HG03095 (cell line): Measurements from ENCODE around the gene EXD1.
"Not testable (repeated sequence)": the region's sequence is repeated elsewhere in the genome, so short reads cannot be mapped to it uniquely, and the experiment has no call there.

Experiments used
- ATAC-seq: cut with Tn5 transposase; IDR thresholded peaks from one replicate; pipeline ENCODE4 v1.9.1; 2021; ENCODE audit warnings: moderate library complexity; ENCODE audit not compliant: unreplicated experiment

The EXD1 gene

GRCh38 chr15:41230650-41231421 is at the start of gene EXD1, which contains the start of gene CHP1:
Gene EXD1 (minus strand): TSS chr15:41230757. CDS start chr15:41226575, 4,182 bp downstream.
Gene CHP1 (plus strand): TSS chr15:41231268. CDS start chr15:41231383, 115 bp downstream.
- peak; percentile 95 for ATAC-seq

- ATAC-seq, result no peak
These were observed 49.2 kb upstream of the EXD1 start for GRCh38 chr15:41279535-41280283.

DNA sequence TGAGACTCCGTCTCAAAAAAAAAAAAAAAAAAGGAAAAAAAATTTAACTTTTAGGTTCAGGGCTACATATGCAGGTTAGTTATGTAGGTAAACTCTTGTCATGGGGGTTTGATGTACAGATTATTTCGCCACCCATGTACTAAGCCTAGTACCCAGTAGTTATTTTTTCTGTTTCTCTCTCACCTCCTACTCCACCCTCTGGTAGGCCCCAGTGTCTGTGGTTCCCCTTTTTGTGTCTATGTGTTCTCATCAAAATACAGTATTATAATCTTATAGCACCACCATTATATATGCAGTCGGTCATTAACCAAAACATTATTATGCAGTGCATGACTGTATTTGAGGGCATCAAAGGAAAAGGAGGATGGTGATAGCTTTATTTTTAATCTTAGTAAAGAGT is 47.8 kb upstream of the EXD1 start:
- no peak for ATAC-seq

DNA sequence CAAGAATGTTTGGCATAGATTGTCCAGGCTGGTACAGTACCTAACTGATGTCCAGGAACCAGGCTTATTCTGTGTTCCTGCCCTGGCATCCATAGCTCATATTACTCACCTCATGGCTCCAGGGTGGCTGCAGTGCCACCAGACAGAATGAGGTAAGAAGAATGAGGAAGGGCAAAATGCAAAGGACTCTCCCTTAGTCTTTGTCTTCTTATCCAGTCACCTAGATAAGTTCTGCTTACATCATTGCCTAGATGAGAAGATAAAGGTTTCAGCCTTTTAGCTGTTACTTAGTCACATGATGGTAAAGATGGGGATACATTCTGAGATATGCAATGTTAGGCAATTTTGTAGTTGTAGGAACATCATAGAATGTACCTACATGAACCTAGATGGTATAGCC is 46.3 kb upstream of the EXD1 start:
- ATAC-seq, result no peak

GRCh38 chr15:41269887-41270286 is 39.3 kb upstream of the EXD1 start:
- no peak for ATAC-seq

DNA sequence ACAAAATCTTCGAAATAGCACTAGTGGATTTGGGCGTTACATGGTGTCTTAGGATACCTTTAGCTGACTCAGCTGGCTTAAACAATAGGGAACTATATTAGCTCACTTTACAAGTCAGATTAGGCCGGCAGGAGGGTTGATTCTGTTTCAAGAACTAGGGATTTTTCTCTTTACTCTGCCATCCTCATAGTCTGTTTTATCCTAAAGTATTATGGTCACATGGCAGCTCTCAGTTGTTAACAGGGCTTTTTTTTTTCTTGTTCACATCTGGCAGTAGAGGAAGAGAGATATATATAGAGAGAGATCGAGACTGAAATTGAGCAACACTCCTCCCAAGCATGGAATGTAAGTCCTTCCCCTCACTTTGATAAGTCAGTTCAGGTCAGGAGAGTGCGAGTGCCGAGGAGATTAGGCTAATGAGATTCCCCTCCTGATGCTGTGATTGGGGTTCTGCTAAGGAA is 33.4 kb upstream of the EXD1 start:
- no peak for ATAC-seq

- ATAC-seq, result no peak
These were observed 32.0 kb upstream of the EXD1 start for GRCh38 chr15:41262571-41262970.

GRCh38 chr15:41260924-41261323 is 30.4 kb upstream of the EXD1 start:
- not testable (repeated sequence) for ATAC-seq

GRCh38 chr15:41259546-41260189 is 29.1 kb upstream of the EXD1 start:
- ATAC-seq, result no peak

GRCh38 chr15:41258750-41259471 is 28.4 kb upstream of the EXD1 start:
- no peak for ATAC-seq

DNA sequence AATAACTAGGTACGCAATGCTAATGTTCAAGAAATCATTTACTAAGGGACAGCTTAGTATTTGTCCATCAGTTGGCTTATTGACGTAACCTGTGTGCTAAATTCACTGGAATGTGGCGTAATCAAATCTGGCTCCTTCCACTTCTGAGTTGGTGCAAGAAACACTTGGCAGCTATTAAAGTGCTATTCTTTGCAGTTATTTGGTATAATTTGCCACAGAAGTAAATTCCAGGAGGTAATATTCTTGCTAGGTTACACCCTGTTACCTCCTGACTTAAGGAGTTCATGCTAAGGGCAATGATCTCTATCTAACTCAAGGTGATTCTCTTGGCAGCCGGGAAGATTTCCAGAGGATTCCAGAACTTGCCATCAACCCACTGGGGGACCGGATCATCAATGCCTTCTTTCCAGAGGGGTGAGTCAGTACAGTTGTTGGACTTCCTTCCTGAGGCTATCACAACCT is 26.1 kb upstream of the EXD1 start:
- no peak for ATAC-seq

DNA sequence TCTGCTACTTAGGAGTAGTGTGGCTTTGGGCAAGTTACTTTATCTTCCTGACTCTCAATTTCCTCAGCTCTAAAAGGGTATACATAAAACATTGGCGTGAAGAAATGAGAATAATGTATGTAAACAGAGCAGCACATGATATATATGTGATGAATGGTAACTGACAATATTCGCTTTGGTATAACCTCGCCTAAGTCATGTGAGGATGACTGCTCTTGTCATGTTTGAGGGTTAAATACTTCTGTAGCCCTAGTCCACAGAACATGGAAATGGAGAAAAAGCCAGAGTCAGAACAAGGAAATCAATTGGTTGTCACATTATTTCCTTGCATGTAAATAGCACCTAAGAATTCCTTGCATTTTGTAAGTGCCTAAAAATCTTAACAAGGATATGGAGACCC is 25.5 kb upstream of the EXD1 start:
- ATAC-seq, result no peak

GRCh38 chr15:41254560-41254959 is 24.0 kb upstream of the EXD1 start:
- no peak for ATAC-seq

DNA sequence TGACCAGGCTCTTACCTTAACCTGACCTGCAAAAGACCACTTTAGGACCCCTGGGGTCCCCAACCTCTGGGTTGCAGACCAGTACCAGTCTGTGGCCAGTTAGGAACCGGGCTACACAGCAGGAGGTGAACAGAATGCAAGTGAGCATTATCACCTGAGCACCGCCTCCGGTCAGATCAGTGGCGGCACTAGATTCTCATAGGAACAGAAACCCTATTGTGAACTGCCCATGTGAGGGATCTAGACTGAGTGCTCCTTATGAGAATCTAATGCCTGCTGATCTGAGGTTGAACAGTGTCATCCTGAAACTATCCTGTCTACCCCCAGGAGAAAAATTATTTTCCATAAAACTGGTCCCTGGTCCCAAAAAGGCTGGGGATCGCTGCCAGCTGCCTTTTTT is 20.9 kb upstream of the EXD1 start:
- no peak for ATAC-seq

- ATAC-seq, result not testable (repeated sequence)
These were observed 20.2 kb upstream of the EXD1 start for GRCh38 chr15:41250745-41251144.

GRCh38 chr15:41241221-41241964 is 10.8 kb upstream of the EXD1 start:
- ATAC-seq, result no peak

- ATAC-seq, result no peak
These were observed 7.5 kb upstream of the EXD1 start for GRCh38 chr15:41238100-41238499.

- no peak for ATAC-seq
These were observed 5.4 kb upstream of the EXD1 start for GRCh38 chr15:41235929-41236328.

GRCh38 chr15:41235228-41235627 is 4.7 kb upstream of the EXD1 start:
- ATAC-seq, result not testable (repeated sequence)

GRCh38 chr15:41233367-41233771 is 2.8 kb upstream of the EXD1 start:
- ATAC-seq, result no peak
